ENCODE results near the gene C4orf54.

The C4orf54 gene

GRCh38 chr4:99657798-99658197 is at the start of gene C4orf54:
Gene C4orf54 (minus strand): TSS chr4:99657828. CDS start chr4:99654648, 3,180 bp downstream.
- DNase-seq (ENCODE audit: low read depth in 2 of 2) = no peak

DNA sequence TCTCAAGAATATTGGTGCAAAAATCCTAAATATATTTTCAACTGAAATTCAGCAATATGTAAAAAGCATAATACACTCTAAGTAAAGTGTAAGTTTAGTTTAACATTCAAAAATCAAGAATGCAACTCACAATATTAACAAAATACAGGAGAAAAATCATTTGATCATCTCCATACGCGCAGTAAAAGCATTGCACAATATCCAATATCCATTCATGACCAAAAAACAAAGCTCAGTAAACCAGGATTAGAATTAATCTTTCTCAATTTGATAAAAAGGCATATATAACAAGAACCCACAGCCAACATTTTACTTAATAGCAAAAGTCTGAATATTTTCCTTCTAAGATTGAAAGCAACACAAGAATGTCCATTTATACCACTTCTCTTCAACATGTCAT is 48.3 kb upstream of the C4orf54 start:
- no peak for DNase-seq (ENCODE audit: low read depth in 2 of 2)

DNA sequence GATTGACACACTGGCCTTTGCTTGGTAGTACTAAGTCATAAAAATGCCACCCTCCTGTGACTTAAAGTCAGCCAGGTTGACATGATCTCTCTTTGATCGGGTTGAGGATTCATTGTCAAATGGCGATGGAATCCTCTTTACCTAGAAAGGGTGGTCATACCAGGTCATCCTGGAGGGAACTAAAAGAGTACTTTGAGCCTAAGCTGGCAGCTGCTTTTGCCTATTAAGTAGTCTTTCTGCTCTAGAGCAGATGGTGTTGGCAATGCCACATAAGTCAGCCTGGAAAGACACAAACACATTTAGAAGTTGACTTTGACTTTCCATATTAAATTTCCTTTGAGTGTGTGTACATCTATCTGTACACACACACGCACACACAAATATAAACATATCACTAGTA is 39.2 kb upstream of the C4orf54 start:
- no peak for DNase-seq (ENCODE audit: low read depth in 2 of 2)

DNA sequence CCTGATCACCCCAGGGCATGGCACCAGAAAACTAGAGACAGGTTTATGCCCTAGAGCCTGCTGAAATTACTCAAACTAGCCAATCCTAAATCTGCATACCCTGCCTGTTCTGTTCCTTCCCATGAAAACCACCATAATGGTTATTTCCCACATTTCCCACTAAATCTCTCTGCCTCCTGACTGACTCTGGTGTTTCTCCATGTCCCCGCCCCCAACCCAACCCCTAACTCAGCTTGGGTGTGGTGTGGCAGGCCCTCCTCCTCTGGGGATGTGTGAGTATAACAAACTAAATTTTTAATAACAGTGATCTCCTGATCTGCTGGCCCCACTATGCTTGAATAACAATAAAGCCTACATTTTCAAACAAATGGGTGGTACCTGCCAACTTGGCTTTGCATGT is 35.5 kb upstream of the C4orf54 start:
- DNase-seq (ENCODE audit: low read depth in 2 of 2) = no peak

DNA sequence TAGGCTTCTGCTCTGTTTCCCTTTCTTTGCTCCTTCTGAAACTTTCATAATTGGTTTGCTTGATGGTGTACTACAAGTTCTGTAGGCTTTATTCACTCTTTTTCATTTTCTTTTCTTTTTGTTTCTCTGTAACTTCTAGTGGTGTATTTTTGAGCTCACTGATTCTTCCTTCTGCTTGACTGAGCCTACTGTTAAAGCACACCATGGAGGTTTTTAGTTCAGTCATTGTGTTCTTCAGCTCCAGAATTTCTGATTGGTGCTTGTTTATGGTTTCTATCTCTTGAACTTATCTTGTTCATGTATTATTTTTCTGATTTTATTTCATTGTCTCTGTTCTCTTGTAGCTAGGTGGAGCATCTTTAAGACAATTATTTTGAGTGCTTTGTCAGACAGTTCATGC is 33.4 kb upstream of the C4orf54 start:
- DNase-seq (ENCODE audit: low read depth in 2 of 2) = no peak

- DNase-seq (ENCODE audit: low read depth in 2 of 2) = no peak
These were observed 32.8 kb upstream of the C4orf54 start for GRCh38 chr4:99690472-99690871.

- DNase-seq (ENCODE audit: low read depth in 2 of 2) = no peak
These were observed 29.5 kb upstream of the C4orf54 start for GRCh38 chr4:99687120-99687519.

- DNase-seq (ENCODE audit: low read depth in 2 of 2) = no peak
These were observed 27.6 kb upstream of the C4orf54 start for GRCh38 chr4:99685234-99685633.

DNA sequence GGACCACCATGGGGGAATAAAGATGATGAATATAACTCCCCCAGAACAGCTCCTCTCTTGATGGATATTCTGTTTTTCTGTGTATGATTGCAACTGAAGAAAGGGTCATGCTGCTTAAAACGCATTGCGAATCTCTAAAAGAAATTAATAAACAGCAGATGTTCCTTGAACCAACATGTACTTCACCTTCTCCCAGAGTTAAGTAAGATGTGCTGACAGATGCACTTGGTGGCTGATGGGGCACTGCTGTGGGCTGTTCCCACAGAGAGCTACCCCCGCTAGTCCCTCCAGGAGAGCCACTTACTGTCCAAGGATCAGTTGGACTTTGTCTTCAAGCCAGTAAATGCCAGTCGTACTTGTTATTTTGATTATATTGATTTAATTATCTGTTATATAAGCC is 26.3 kb upstream of the C4orf54 start:
- no peak for DNase-seq (ENCODE audit: low read depth in 2 of 2)

- DNase-seq (ENCODE audit: low read depth in 2 of 2) = no peak
These were observed 22.3 kb upstream of the C4orf54 start for GRCh38 chr4:99679976-99680375.

- no peak for DNase-seq (ENCODE audit: low read depth in 2 of 2)
These were observed 21.6 kb upstream of the C4orf54 start for GRCh38 chr4:99679204-99679603.

- DNase-seq (ENCODE audit: low read depth in 2 of 2) = no peak
These were observed 19.5 kb upstream of the C4orf54 start for GRCh38 chr4:99677161-99677560.

GRCh38 chr4:99670409-99671073 is 12.9 kb upstream of the C4orf54 start:
- DNase-seq (ENCODE audit: low read depth in 2 of 2) = no peak

DNA sequence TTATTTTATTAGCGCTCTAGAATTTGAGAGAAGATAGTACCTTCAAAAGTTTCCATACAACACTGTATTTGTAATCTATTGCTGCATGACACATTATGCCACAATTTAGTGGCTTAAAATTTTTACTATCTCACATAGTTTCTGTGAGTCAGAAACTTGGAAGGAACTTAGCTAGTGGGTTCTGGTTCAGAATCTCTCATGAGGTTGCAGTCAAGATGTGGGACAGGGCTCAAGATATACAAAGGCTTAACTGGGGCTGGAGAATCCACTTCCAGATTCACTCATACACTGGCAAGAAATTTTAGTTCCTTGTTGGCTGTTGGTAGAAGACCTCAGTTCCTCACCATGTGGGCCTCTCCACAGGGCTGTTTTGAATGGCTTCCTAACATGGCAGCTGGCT is 11.5 kb upstream of the C4orf54 start:
- no peak for DNase-seq (ENCODE audit: low read depth in 2 of 2)

DNA sequence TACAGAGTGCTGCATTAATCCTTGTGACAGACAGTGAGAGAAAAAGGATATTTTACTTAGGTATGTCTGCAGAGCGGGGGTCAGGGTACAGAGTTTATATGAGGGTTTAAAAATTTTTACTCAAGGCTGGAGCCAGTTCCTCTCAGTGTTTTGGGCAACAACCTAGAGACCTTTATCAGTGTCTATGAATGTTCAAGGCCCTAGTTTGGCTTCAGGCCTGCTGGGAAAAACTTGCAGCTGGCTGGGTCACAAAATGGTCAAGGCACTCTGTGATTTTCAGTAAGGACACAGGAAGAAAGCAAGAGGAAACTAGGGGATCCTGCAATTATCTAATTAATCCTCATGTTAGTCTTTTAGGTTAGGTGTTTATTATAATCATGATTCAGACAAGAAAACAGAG is 10.8 kb upstream of the C4orf54 start:
- DNase-seq (ENCODE audit: low read depth in 2 of 2) = no peak

DNA sequence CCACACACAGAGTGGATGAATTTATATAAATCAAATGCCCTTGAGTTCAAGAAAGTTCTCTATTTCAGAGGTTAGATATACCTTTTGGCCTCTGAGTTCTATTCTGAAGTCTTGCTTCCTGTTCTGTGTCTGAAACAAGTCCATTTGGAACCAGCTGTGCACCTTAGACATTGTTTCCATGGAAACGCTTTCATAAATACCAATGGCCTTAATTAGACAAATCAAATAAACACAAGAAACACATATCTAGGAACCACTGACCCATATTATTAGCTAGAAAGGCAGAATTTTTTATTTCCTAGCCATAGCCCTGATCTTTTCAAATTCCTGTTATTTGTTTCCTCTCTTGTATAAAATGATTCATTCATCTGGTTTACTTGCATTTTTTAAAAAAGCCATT is 8.4 kb upstream of the C4orf54 start:
- DNase-seq (ENCODE audit: low read depth in 2 of 2) = no peak

DNA sequence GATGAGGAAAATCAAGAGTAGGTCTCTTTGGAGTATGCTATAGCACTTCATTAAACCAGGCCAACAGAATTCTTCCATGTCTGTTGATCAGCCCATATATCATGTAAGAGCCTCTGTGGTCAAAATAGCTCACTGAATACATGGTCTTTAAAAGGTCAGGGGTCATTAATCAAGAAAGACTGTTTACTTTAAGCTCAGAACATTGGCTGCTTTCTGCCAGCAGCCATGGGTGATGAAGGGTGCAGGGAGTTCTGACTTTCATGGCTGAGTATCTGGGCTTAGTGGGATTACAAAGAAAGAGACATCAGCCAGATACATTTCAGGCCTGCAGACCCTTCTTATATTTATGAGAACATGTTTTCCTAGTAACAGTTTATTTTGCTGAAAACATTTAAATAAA is 7.1 kb upstream of the C4orf54 start:
- DNase-seq (ENCODE audit: low read depth in 2 of 2) = no peak

DNA sequence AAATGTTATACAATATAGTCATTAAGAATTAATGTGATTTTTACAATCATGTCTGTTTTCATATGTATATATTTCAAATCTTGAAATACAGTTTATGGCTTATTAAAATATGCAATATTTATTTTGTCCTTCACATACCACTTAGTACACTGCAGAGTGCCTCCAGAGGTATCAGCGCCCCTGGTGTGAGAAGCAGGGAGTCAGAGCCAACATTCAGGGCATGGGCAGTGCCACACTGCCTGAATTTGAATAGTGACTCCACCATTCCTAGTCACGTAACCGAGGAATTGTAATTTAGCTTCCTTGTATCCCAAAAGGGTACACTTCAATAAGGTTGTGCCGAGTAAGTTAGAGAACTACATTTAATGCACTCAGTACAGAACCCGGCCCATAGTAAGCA is 4.3 kb upstream of the C4orf54 start:
- DNase-seq (ENCODE audit: low read depth in 2 of 2) = no peak

DNA sequence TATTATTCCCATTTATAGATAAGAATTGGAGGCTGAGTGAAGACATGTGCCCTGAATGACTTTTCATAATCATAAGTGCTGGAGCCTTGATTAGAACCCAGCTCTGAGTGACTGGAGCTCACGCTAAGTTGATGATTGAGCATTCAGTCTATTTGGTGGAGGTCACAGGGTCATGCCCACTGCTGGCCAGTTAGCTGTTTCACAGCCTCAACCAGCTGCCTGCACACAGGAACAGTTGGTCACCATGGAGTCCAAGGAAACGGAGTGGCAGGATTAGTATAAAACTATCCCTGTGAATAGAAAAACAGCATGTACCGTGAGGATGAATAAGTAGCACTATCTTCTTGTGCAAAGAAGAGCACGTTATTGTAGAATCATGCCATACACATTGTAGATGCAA is 1.0 kb upstream of the C4orf54 start:
- no peak for DNase-seq (ENCODE audit: low read depth in 2 of 2)

DNA sequence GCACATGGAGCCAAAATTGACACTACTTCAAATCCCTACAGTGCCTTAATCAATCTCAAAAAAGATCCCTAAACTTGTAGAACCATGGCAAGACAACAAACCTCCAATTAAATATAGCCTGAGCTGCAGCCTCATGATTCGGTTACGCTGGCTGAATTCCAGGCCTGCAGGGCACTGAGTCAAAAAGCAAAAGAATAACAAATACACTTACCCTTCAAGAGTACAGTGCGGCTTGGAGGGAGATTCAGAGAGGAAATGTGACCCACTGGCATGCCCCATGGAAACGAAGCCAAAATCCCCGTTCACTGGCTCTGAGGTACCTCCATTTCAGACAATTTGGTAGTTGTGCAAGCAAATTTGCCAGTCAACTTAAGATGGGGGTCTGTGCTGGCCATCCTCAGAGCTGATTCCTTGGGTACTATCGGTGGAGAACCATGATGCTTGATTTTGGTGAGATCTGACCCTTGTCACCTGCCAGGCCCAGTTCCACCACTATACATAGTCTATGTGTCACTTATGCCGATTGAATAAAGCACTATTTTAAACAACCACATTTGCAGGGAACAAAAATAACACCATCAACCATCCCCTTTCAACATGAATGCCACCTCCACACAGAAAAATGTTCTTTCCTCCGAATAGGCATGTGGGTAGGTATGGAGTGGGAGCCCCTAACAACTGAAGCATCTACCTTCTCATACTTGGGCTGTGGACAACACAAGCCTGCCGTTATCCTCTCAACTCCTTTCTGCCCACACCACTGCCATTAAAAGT is 2.1 kb downstream of the C4orf54 start:
- no peak for DNase-seq (ENCODE audit: low read depth in 2 of 2)

GRCh38 chr4:99654361-99654761 is 3.3 kb downstream of the C4orf54 start:
- DNase-seq (ENCODE audit: low read depth in 2 of 2) = no peak

GRCh38 chr4:99653916-99654315 is 3.7 kb downstream of the C4orf54 start:
- DNase-seq (ENCODE audit: low read depth in 2 of 2) = no peak

- DNase-seq (ENCODE audit: low read depth in 2 of 2) = no peak
These were observed 4.8 kb downstream of the C4orf54 start for GRCh38 chr4:99652596-99653436.
